ENCODE measurements around the gene SPATA16. TPM values are rescaled to one million over a fixed set of nuclear protein-coding genes. Genes with fewer than 3 reads are reported as not detected.

Gene SPATA16
- total and polyA plus RNA-seq, 2 donors (not counting 3 experiments of a cell fraction or from before 2014, with no cell fraction given): not detected

GRCh38 chr3:173004681-173005080 lies 136.4 kb downstream of the SPATA16 start:
- H3K9me3 ChIP-seq (replicated peaks; ENCODE audit: control insufficient read depth, insufficient read depth, low read length): no peaks in the 10 kb centered on the region
- dilution Hi-C loops (cut with MboI; ENCODE audit: extremely low pct_ligation_motif_present, low sequenced_read_pairs): no loop called here
- H3K4me2 ChIP-seq (ENCODE audit: insufficient read depth, low read length): no peak overlapping the region
- H3K27me3 ChIP-seq (ENCODE audit: control insufficient read depth in 2 of 2, insufficient read depth in 2 of 2, low read length in 2 of 2): no peaks in the 10 kb centered on the region
- intact Hi-C loops (cut with micrococcal nuclease): no loop called here
- no TSS peak for BruUV-seq (replicated peaks)
- H3K27ac ChIP-seq (ENCODE audit: insufficient read depth, low read depth, low read length): no peak overlapping the region
- H3K4me3 ChIP-seq (replicated peaks in 1 of 3; ENCODE audit: insufficient read depth in 1 of 3, low read depth in 1 of 3, low read length in 3 of 3): no peak overlapping the region
- ChIA-PET POLR2A (no interaction called here), CTCF (interaction anchor here (0.6 kb wide), 1 partner anchor 244 kb away, joined by 4 read pairs; no protein-coding TSS in a partner anchor)
- H2AFZ ChIP-seq (ENCODE audit: low read depth, low read length): no peak overlapping the region
- no peak overlapping the region for H3K9ac ChIP-seq (replicated peaks; ENCODE audit: extremely low read depth, insufficient read depth, low read length)
- H3K79me2 ChIP-seq (ENCODE audit: control insufficient read depth, insufficient read depth, low read length): no peaks in the 10 kb centered on the region
- H3K9me1 ChIP-seq (replicated peaks; ENCODE audit: control insufficient read depth, extremely low read depth, insufficient read depth, low read length): peaks cover 2% of the 10 kb centered on the region
- no peak for FAIRE-seq
- no peak for DNase-seq (ENCODE audit: low read depth, low spot score)
- no peaks in the 10 kb centered on the region for H3K36me3 ChIP-seq (ENCODE audit: control insufficient read depth in 2 of 2, extremely low read depth in 1 of 2, insufficient read depth in 2 of 2, low read length in 2 of 2)
- no peaks in the 10 kb centered on the region for H3K4me1 ChIP-seq (ENCODE audit: control insufficient read depth, extremely low read depth, insufficient read depth, low read length)
- no peaks in the 10 kb centered on the region for H4K20me1 ChIP-seq (replicated peaks; ENCODE audit: control insufficient read depth, extremely low read depth, insufficient read depth, low read length)
- TF ChIP-seq MYC (IDR thresholded peaks at IDR 0.05; ENCODE audit: low read depth, low read length): no peak
- no peak for TF ChIP-seq EZH2 (IDR thresholded peaks at IDR 0.05; ENCODE audit: borderline replicate concordance, low read depth, low read length, severe bottlenecking)
- TF ChIP-seq POLR2A (IDR thresholded peaks at IDR 0.05; ENCODE audit: low read depth, low read length): no peak
- TF ChIP-seq POLR2AphosphoS5 (IDR thresholded peaks at IDR 0.05; ENCODE audit: insufficient read depth, low read depth, low read length): no peak
- TF ChIP-seq MAX (IDR thresholded peaks at IDR 0.05; ENCODE audit: insufficient read depth, insufficient read length): no peak
- TF ChIP-seq JUN (IDR thresholded peaks at IDR 0.05; ENCODE audit: borderline replicate concordance, insufficient read depth, insufficient read length, low read depth): no peak

GRCh38 chr3:173003956-173004355 lies 137.1 kb downstream of the SPATA16 start:
- TF ChIP-seq FOS (IDR thresholded peaks at IDR 0.05; ENCODE audit: borderline replicate concordance, insufficient read depth, low read length): no peak
- TF ChIP-seq MAX (IDR thresholded peaks at IDR 0.05; ENCODE audit: insufficient read depth, insufficient read length): no peak
- no peak for TF ChIP-seq MYC (IDR thresholded peaks at IDR 0.05; ENCODE audit: low read depth, low read length)
- TF ChIP-seq GATA2 (IDR thresholded peaks at IDR 0.05; ENCODE audit: insufficient read depth, insufficient read length, low read depth, low read length): no peak
- no peak for TF ChIP-seq EZH2 (IDR thresholded peaks at IDR 0.05; ENCODE audit: borderline replicate concordance, low read depth, low read length, severe bottlenecking)
- no peak for TF ChIP-seq CTCF (IDR thresholded peaks at IDR 0.05; ENCODE audit: extremely low read depth in 1 of 2, insufficient read depth in 1 of 2, low read depth in 1 of 2, low read length in 2 of 2)
- TF ChIP-seq POLR2AphosphoS5 (IDR thresholded peaks at IDR 0.05; ENCODE audit: insufficient read depth, low read depth, low read length): no peak
- no peak for TF ChIP-seq POLR2A (IDR thresholded peaks at IDR 0.05; ENCODE audit: low read depth, low read length)
- no peak for TF ChIP-seq JUN (IDR thresholded peaks at IDR 0.05; ENCODE audit: borderline replicate concordance, insufficient read depth, insufficient read length, low read depth)
- intact Hi-C loops (cut with micrococcal nuclease) (no loop called here), dilution Hi-C loops (cut with MboI; ENCODE audit: extremely low pct_ligation_motif_present, low sequenced_read_pairs) (no loop called here)
- Histone ChIP-seq H3K27ac (ENCODE audit: insufficient read depth, low read depth, low read length) (no peak overlapping the region), H4K20me1 (replicated peaks; ENCODE audit: control insufficient read depth, extremely low read depth, insufficient read depth, low read length) (no peaks in the 10 kb centered on the region), H3K27me3 (ENCODE audit: control insufficient read depth in 2 of 2, insufficient read depth in 2 of 2, low read length in 2 of 2) (no peaks in the 10 kb centered on the region), H2AFZ (ENCODE audit: low read depth, low read length) (no peak overlapping the region), H3K79me2 (ENCODE audit: control insufficient read depth, insufficient read depth, low read length) (no peaks in the 10 kb centered on the region), H3K9ac (replicated peaks; ENCODE audit: extremely low read depth, insufficient read depth, low read length) (no peak overlapping the region), H3K36me3 (ENCODE audit: control insufficient read depth in 2 of 2, extremely low read depth in 1 of 2, insufficient read depth in 2 of 2, low read length in 2 of 2) (no peaks in the 10 kb centered on the region), H3K4me3 (replicated peaks in 1 of 3; ENCODE audit: insufficient read depth in 1 of 3, low read depth in 1 of 3, low read length in 3 of 3) (no peak overlapping the region), H3K4me1 (ENCODE audit: control insufficient read depth, extremely low read depth, insufficient read depth, low read length) (no peaks in the 10 kb centered on the region), H3K4me2 (ENCODE audit: insufficient read depth, low read length) (no peak overlapping the region), H3K9me1 (replicated peaks; ENCODE audit: control insufficient read depth, extremely low read depth, insufficient read depth, low read length) (peaks cover 2% of the 10 kb centered on the region), H3K9me3 (replicated peaks; ENCODE audit: control insufficient read depth, insufficient read depth, low read length) (no peaks in the 10 kb centered on the region)
- FAIRE-seq (no peak), DNase-seq (ENCODE audit: low read depth, low spot score) (no peak)
- BruUV-seq (replicated peaks): no TSS peak
- POLR2A ChIA-PET: no interaction called here
- CTCF ChIA-PET: interaction anchor here (0.6 to 1.4 kb wide), 2 partner anchors 14 to 243 kb away, joined by 3 to 4 read pairs; no protein-coding TSS in a partner anchor
